DND-41 (cell line): ENCODE measurements around the gene NFE2L2.

Experiments used
- EZH2 ChIP-seq: IDR thresholded peaks from 3 replicates; pipeline ENCODE4 v1.6.1; 2012; ENCODE audit warnings: borderline replicate concordance, low read depth, mild to moderate bottlenecking, moderate library complexity, low read length, inconsistent platforms; ENCODE audit not compliant: severe bottlenecking
- TF ChIP-seq, protein P1 (sequence below): IDR thresholded peaks from 2 replicates; pipeline ENCODE4 v1.5.1; 2012; ENCODE audit warnings: borderline replicate concordance, low read length, moderate library complexity, mild to moderate bottlenecking; ENCODE audit not compliant: poor library complexity, severe bottlenecking; ENCODE audit errors: extremely low read depth

- TF ChIP-seq, protein P1, sequence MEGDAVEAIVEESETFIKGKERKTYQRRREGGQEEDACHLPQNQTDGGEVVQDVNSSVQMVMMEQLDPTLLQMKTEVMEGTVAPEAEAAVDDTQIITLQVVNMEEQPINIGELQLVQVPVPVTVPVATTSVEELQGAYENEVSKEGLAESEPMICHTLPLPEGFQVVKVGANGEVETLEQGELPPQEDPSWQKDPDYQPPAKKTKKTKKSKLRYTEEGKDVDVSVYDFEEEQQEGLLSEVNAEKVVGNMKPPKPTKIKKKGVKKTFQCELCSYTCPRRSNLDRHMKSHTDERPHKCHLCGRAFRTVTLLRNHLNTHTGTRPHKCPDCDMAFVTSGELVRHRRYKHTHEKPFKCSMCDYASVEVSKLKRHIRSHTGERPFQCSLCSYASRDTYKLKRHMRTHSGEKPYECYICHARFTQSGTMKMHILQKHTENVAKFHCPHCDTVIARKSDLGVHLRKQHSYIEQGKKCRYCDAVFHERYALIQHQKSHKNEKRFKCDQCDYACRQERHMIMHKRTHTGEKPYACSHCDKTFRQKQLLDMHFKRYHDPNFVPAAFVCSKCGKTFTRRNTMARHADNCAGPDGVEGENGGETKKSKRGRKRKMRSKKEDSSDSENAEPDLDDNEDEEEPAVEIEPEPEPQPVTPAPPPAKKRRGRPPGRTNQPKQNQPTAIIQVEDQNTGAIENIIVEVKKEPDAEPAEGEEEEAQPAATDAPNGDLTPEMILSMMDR = no peak
- no peak for TF ChIP-seq EZH2
Measured at GRCh38 chr2:177260379-177260778, 4.1 kb downstream of the NFE2L2 start.
